Jurkat, Clone E6-1 (cell line): ENCODE results near the gene CRYL1.

Experiments used
- DNase-seq: peaks from one replicate; pipeline ENCODE4 v3.0.0-alpha.2; 2011; ENCODE audit warnings: low read depth, low spot score
- H3K4me3 ChIP-seq: 2 replicates; pipeline ENCODE4 v1.5.1; 2011; ENCODE audit warnings: mild to moderate bottlenecking, low read length, control low read depth, moderate library complexity

The CRYL1 gene

DNA sequence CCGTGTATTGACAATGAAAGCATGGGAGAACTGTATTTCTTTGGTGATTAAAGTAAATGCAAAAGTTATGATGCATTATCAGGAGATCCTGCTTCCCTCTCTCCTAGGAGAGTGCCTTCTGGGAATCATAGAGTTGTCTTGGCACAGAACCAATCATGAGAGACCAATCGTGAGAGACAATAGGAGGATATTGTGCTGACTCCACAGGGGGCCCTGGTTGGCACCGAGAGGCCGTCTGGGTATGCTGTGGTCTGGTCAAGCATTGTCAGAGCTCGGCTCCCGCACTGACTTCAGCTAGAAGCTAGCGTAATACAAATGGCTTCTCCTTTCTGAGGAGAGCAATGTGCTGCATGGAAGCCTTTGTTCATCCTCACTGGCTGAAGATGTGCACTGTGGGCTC is 162.1 kb downstream of the CRYL1 start:
- H3K4me3 ChIP-seq = no peak overlapping the region
- no peak for DNase-seq

DNA sequence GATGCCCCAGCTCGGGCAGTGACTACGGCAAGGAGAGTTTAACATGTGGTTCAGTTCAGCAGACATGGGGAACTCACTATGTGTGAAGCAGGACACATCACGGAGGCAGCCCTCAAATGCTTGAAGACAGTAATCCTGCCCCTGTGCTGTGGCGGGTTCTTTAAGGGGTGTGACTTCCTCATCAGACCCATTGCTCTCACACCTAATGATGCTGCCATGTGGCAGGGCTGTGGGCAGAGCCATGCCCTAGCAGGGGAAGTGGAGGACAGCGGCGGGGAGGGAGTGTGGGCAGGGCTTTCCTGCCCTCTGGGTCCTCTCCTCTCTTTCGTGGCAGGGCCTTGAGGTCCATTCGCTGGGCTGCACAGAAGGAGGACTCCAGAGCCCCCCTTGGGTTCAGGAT is 162.5 kb downstream of the CRYL1 start:
- no peak for DNase-seq
- H3K4me3 ChIP-seq = no peak overlapping the region

DNA sequence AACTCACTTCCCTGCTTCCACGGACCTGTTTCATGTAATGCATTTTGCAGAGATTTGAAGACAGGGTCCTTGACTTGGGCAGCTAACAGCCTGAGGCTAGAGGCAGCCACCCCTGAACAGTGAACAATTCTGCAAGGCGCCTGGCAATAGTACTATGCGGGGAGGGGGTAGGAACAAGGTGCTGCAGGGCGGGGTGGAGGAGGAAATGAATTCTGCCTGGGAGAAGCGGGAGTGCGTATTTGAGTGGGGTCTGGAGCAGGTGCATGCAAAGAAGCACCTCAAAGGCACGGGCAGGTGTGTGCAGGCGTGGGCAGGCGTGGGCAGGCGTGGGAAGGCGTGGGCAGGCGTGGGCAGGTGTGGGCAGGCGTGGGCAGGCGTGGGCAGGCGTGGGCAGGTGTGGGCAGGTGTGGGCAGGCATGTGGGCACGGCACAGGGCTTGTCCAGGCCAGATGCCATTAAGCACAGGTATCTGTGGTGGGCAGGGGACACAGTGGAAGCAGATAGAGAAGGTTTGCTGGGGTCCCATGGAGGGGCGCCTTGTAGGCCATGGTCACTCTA is 163.1 kb downstream of the CRYL1 start:
- DNase-seq = no peak
- no peak overlapping the region for H3K4me3 ChIP-seq

DNA sequence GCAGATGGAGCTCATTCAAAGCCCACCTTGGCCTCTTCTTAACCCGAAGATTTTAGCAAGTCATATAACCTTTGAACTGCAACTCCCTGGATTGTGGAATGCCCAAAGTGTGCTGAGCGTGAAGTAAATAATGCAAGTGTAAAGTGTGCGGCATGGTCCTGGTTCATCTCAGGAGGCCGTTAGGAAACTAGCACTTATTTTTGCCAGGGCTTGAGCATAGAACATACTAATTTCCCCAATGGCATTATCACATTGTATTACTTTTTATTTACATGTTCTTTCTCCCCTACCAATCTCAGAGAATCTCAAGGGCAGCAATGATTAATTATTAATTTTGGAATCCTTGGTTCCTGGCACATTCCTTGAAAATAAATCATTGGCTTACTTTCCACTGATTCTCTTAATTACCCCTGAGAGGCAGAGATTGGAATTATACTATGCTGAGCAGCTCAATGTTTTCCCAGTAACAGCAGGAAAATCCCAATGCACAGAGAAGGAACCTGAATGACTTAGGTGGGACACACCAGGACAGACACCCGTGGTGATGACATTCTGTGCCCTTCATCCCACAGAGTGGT is 164.7 kb downstream of the CRYL1 start:
- DNase-seq = no peak
- no peak overlapping the region for H3K4me3 ChIP-seq

DNA sequence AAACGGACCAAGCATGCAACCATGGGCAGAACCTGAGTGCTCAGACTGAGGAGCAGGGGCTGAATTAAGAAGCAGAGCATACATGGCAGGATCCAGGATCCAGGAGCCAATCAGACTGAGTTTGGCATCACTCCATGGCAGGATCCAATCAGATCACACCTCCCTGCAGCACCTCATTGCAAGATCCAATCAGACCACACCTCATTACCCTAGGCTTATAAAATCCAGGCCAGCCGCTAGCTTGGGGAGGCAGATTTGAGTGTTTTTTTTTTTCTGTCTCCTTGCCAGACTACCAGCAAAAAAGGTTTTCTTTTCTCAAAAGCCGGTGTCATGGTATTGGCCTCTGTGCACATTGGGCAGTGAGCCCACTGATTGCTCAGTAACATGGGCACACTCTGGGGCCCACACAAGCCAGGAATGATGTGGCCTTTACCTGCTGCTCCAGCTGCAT is 165.6 kb downstream of the CRYL1 start:
- H3K4me3 ChIP-seq = no peak overlapping the region
- DNase-seq = peak; percentile 27

DNA sequence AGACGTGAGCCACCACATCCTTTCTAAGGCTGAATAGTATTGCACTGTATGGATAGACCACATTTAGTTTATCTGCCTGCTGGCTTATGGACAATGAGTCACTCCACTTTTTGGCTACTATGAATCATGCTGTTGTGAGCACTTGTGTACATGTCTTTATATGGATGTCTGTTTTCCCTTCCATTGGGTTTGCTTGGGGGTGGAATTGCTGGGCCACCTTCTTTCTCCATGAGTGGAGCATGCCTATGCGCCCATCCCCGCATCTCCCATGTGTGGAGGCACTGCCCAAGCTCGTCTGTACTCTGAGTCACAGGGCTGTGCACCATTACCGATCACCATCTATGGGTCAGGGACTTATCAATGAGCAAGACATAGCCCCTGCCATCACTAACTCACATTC is 166.3 kb downstream of the CRYL1 start:
- no peak for DNase-seq
- H3K4me3 ChIP-seq = no peak overlapping the region

DNA sequence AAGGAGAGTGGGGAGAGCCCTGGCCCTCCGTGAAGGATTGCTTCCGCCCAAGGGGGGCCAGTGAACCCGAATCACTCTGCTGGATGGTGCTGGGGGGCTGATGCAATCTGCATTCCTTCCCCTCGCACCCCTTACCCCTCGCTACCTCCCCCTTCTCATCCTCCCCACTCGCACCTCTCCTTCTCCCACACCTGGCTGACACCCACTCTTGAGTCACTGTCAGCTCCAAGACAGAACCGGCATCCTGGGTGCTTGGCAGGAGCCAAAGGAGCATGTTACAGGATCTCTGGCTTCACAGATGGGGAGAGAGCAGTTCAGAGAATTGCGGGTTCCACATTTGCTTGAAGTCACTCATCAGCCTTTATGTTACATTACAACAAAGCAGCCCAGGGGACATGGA is 167.6 kb downstream of the CRYL1 start:
- no peak for DNase-seq
- H3K4me3 ChIP-seq = no peak overlapping the region

DNA sequence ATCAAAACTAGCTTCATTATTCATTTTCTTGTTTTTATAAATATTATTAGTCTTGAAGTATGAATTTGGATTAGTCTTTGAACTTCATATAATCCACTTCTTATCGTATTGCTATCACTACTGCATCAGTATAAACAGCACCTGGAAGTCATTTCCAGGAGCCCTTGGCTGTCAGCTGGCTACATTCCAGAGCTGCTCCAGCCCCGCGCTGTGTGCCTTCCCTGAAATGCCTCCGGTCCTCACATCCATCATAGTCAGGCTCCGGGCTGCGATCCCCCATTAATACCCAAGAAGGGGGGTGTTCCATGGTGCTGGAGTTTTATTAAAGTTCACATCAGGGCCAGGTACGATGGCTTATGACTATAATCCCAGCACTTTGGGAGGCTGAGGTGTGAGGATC is 169.2 kb downstream of the CRYL1 start:
- DNase-seq = no peak
- H3K4me3 ChIP-seq = no peak overlapping the region

DNA sequence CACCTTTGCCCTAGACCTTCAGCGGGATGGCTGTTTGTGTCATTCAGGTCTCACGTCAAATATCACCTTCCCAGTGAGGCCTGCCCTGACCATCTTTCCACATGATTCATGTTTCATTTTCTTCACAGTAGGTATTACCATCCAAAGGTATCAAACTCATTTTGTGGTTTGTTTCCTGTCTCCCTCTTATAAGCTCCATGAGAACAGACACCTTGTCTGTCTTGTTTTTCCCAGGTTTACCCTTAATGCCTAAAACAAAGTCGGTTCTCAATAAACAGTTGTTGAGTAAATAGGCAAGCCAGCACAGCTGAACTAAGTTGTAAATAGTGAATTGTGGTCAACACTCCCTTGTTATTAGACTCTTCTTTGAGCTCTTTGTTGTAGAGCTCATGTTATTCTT is 170.9 kb downstream of the CRYL1 start:
- H3K4me3 ChIP-seq = no peak overlapping the region
- no peak for DNase-seq

DNA sequence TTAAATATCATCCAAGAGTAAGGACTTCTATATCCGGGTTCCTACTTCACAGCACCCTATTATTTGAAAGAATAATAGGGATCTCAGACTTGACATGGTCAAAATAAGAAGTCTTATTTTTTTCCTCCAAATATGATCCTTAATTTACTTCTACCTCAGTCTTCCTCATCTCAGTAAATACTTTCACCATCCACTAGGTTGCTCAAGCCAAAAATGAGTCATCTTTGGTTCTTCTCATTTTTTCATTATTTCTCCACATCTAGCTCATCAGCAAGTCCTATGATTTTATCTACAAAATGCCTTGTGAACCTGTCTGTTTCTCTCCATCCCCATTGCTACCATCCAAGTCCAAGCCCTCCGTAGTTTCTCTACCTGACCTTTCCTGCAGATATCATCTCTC is 171.7 kb downstream of the CRYL1 start:
- no peak for DNase-seq
- H3K4me3 ChIP-seq = no peak overlapping the region
